Rectal smooth muscle tissue (tissue), 1 donor: ENCODE measurements around the gene RNASET2.

Source experiments
- H3K27ac ChIP-seq: one replicate; pipeline ENCODE4 v1.7.0; 2013; ENCODE audit warnings: low read depth, low read length, inconsistent platforms
- H3K27me3 ChIP-seq: one replicate; pipeline ENCODE4 v1.7.0; 2013; ENCODE audit warnings: low read length; ENCODE audit not compliant: control insufficient read depth, insufficient read depth
- H3K36me3 ChIP-seq: one replicate; pipeline ENCODE4 v1.7.0; 2013; ENCODE audit warnings: low read length; ENCODE audit not compliant: control insufficient read depth, insufficient read depth
- H3K4me1 ChIP-seq: one replicate; pipeline ENCODE4 v1.7.0; 2013; ENCODE audit warnings: low read length; ENCODE audit not compliant: control insufficient read depth, insufficient read depth
- H3K4me3 ChIP-seq: one replicate; pipeline ENCODE4 v1.7.0; 2013; ENCODE audit warnings: low read length
- H3K9ac ChIP-seq: one replicate; pipeline ENCODE4 v1.7.0; 2013; ENCODE audit warnings: low read length

Gene RNASET2, protein sequence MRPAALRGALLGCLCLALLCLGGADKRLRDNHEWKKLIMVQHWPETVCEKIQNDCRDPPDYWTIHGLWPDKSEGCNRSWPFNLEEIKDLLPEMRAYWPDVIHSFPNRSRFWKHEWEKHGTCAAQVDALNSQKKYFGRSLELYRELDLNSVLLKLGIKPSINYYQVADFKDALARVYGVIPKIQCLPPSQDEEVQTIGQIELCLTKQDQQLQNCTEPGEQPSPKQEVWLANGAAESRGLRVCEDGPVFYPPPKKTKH

DNA sequence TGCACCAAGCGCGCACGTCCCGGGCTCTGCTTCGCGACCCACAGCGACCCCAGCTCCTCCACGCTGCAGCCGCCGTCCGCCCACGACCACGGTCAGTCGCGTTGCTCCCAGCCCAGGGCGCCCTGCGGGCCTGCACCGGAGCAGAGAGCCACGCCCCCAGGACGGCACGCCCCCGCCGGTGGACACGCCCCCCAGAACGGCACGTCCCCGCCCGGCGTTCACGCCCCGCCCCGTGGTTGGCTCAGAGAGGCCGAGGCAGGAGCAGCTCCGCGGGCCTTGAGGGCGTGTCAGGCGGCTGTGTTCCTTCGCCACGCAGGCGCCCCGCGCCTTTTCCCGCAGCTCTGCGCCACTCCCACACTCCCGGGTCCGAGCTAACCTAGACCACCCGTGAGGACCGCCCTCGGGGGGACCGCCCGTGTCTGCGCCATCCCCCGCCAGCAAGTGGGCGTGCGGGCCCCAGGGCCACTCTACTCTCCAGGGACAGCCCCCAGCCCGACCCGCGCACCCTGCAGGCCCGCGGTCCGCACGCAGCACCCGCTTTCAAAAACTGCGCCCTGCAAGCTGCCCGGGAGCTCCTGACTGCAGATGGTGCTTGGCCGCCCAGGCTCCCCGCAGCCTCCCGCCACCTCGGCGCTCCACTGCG is at the start of gene RNASET2:
RNASET2 (minus strand) TSS at position 107 of the 643 bp plus-strand sequence. CDS start 368 bp downstream, outside the sequence.
- Histone ChIP-seq H3K4me3 (peak within 1 kb of the TSS; percentile 96), H3K9ac (peak within 1 kb of the TSS; percentile 83), H3K36me3 (peaks cover 3% of the 10 kb centered on the region), H3K27me3 (no peaks in the 10 kb centered on the region), H3K4me1 (peaks cover 5% of the 10 kb centered on the region), H3K27ac (peak within 1 kb of the TSS; percentile 89)

DNA sequence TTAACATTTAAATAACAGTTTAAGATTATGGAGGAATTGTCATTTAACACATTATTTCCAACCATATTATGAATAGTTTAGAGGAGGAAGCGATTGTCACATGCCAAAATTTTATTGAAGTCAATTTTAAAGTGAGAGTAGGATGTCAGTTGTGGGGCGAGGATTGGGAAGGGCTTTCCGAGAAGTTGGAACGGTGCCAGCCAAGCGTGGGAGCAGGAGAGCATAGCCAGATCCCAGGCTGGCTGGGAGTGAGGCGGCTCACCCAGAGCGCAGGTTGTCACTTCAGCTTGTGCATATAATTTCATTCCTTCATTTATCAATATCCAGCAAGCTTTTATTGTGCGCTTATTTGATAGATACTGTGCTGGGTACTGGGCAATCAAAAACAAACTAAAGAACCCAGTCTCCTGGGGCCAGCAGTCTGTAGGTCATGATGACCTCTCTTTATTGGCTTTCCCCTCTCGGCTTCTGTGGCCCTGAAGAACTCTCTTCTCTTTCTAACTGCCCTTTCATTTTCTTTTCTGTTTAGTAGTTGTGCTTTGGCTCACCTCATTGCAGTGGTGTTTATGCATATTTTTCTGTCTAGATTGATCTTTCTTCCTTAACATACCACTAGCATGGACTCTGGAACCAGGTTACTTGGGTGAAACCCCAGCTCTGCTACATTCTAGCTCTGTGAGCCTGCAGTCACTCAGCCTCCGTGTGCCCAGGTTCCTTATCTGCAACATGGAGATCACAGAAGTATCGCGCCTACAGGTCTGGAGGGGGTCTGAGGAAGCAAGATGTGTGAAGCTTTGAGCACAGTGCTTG is 49.2 kb upstream of the RNASET2 start:
- Histone ChIP-seq H3K27ac (no peak overlapping the region), H3K9ac (no peak overlapping the region)

DNA sequence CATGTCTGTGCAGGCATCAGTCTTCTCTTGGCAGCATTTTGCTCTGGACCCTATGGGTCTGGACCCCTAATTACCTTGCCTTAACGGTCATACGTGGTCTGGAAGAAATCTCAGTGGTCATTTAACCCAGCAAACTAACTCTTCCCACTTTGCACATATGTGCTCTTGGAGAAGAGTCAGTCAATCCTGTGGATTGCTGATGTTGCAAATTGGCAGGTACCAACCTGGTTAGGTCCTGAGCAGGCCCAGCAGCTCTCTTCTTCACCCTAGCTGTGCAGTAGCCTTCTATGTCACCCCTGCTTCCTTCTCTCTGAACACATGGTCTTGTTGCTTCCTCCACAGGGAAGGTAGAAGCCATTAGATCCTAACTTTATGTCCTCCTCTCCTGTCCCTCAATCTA is 44.4 kb upstream of the RNASET2 start:
- H3K9ac ChIP-seq = no peak overlapping the region
- no peak overlapping the region for H3K4me3 ChIP-seq
- H3K27me3 ChIP-seq = no peaks in the 10 kb centered on the region
- no peak overlapping the region for H3K27ac ChIP-seq
- H3K36me3 ChIP-seq = peaks cover 2% of the 10 kb centered on the region
- H3K4me1 ChIP-seq = peaks cover 6% of the 10 kb centered on the region

More for the DNA sequence above, 49.2 kb upstream of the RNASET2 start:
- Histone ChIP-seq H3K4me3 (no peak overlapping the region), H3K27me3 (no peaks in the 10 kb centered on the region), H3K4me1 (peaks cover 3% of the 10 kb centered on the region), H3K36me3 (peaks cover 2% of the 10 kb centered on the region)

DNA sequence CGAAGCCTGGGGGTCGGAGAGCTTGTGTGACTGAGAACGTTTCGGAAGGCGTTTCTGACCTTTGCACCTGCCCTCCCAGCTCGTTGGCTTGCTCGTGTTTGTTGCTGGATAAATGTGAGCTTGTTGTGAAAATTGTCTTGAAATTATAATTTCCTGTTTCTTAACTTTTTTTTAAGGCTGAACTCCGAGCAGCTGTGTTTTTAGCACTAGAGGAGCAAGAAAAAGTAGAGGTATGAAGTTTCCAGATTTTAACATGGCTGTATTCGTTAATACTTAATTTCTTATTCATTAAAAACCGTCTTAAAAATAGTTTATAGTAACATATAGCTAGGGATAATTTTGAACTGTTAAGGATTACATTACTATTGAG is 43.5 kb upstream of the RNASET2 start:
- Histone ChIP-seq H3K9ac (no peak overlapping the region), H3K27ac (no peak overlapping the region), H3K27me3 (no peaks in the 10 kb centered on the region), H3K4me3 (peak overlapping the region; percentile 87), H3K4me1 (peaks cover 2% of the 10 kb centered on the region), H3K36me3 (peaks cover 2% of the 10 kb centered on the region)

DNA sequence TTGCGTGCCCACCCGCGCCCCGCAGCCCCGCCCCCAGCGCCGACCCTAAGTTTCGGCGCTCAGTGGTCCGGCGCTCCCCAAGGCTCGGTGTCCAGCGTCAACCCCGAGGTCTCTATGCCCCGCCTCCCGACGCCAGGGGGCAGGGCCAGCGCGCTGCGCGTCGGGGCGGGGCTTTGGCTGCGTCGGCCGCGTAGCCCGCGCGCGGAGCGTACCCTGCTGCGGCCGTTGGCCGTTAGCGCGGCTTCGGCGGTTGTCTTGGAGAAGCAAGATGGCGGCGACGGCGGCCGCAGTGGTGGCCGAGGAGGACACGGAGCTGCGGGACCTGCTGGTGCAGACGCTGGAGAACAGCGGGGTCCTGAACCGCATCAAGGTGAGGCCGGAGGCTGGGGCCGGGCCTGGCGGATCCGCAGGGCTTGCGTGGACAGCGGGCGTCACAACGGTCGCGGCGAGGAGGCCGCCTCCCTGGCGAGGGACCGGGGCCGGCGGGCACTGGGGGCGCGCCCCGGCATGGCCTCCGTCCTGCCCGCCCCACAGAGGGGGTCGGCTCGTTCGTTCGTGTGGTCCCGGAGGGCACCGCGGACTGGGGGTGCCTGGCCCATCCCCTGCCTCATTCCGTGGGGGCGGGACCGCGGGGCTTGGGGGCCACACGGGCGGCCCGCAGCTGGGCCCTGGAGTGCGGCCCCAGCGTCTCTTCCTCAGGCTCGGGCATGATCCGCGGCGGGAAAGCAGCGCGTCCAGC is 43.0 kb upstream of the RNASET2 start, which contains the start of gene CEP43:
CEP43 (plus strand) TSS at position 253 of the 739 bp plus-strand sequence; CDS start at position 269, 16 bp downstream.
- Histone ChIP-seq H3K27me3 (no peaks in the 10 kb centered on the region), H3K27ac (peak within 1 kb of the TSS; percentile 41), H3K36me3 (no peaks in the 10 kb centered on the region), H3K4me1 (peaks cover 2% of the 10 kb centered on the region), H3K9ac (peak within 1 kb of the TSS; percentile 58), H3K4me3 (peak within 1 kb of the TSS; percentile 89)

DNA sequence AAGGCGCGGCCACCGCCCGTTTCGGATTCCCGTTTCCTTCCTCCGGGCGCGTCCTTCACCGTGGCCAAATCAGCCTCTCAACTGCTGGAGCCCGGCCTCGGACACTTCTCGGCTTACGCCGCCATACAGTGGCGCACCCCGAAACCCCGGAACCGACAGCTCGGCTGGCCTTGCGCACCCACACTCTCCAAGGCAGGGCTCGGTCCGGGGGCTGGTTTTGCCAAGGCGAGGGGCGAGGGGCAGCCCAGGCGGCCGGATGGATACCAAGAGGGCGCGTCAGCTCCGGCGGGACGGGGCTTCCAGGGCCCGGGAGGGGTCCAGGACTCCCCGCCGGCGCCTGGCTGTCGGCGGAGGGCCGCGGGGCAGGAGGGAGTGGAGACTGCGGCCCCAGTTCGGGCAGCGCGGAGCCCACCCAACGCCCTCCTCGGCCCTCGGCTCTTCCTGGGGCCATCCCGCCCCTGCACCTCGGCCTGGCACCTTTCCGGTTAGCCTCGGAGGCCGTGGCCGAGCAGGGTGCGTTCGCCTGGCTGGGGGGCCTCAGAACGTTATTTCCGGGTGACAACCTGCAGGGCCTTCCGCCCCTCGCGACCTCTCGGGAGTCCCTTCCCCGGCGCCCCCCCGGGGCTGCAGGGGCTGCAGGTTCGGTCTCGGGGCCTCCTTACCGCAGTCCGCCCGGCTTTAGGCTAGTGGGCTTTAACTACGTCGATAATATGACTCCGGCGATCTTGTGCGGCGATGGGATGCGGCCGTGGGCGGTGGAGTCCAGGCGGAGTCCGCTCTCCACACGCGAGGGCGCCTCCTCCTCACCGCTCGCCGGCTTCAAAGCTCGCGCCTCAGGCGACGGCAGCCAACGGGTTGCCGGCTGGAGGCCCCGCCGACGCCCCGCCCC is 42.1 kb upstream of the RNASET2 start:
- Histone ChIP-seq H3K27me3 (no peaks in the 10 kb centered on the region), H3K4me3 (peak overlapping the region; percentile 89), H3K27ac (peak overlapping the region; percentile 41), H3K4me1 (peaks cover 2% of the 10 kb centered on the region), H3K36me3 (no peaks in the 10 kb centered on the region), H3K9ac (peak overlapping the region; percentile 58)

DNA sequence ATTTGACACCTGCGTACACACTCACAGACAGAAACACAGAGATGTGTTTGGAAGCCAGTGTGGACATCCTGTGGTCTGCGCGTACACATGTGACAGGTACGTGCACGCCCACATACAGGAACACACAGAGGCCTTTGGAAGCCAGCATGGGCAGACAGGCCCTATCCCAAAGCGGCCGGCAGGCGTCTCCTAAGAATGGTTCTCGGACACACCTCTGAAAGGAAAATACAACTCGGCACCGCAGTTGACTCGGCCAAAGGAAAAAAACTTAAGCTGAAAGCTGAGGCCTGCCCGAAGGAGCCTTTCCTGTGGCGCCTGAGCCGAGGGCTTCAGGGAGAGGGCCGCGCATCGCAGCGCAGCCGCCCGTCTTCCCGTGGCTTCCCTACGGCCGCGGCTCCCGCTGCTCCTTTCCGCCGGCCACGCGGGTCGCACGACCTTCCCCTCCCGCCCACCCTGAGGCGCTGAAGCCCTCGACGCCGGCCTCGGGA is 41.5 kb upstream of the RNASET2 start:
- Histone ChIP-seq H3K27ac (no peak overlapping the region), H3K9ac (no peak overlapping the region), H3K27me3 (no peaks in the 10 kb centered on the region), H3K4me3 (peak overlapping the region; percentile 89), H3K36me3 (no peaks in the 10 kb centered on the region), H3K4me1 (peaks cover 2% of the 10 kb centered on the region)

DNA sequence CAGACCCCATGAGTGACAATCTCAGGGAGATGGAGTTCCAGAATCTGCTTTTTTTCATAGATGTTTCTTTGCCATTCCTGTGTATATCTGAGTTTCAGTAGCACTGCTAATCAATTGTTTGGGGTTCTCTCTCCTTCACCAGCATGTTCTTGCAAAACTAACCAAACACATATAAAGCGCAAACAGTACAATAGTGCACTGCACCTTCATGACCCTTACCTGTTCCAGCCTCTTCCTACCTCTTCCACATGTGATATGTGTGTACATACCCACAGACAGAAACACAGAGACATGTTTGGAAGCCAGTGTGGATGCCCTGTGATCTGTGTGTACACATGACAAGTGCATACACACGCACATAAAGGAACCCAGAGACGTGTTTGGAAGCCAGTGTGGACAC is 41.0 kb upstream of the RNASET2 start:
- H3K4me3 ChIP-seq = no peak overlapping the region
- H3K4me1 ChIP-seq = peaks cover 2% of the 10 kb centered on the region
- no peak overlapping the region for H3K27ac ChIP-seq
- H3K27me3 ChIP-seq = no peaks in the 10 kb centered on the region
- no peak overlapping the region for H3K9ac ChIP-seq
- no peaks in the 10 kb centered on the region for H3K36me3 ChIP-seq

DNA sequence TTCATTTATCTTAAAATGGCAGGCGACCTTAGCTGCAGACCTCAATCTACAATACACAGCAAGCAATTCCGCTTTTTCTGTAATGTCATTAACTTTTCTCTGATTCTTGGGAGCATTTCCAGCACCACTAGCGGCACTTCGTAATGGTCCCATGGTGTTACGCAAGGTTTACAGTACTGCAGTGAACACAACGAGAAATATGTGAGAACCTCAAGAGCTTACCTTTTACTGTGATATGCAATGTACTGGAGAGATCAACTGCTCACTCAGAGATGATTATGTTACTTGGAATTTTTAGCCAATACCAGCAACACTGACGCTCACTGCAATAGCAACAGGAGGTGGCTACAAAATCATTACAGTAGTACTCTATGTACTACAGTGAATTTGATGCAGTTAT is 40.1 kb upstream of the RNASET2 start:
- H3K36me3 ChIP-seq = no peaks in the 10 kb centered on the region
- no peaks in the 10 kb centered on the region for H3K27me3 ChIP-seq
- H3K4me1 ChIP-seq = peaks cover 2% of the 10 kb centered on the region
- no peak overlapping the region for H3K9ac ChIP-seq
- H3K4me3 ChIP-seq = no peak overlapping the region
- H3K27ac ChIP-seq = no peak overlapping the region

DNA sequence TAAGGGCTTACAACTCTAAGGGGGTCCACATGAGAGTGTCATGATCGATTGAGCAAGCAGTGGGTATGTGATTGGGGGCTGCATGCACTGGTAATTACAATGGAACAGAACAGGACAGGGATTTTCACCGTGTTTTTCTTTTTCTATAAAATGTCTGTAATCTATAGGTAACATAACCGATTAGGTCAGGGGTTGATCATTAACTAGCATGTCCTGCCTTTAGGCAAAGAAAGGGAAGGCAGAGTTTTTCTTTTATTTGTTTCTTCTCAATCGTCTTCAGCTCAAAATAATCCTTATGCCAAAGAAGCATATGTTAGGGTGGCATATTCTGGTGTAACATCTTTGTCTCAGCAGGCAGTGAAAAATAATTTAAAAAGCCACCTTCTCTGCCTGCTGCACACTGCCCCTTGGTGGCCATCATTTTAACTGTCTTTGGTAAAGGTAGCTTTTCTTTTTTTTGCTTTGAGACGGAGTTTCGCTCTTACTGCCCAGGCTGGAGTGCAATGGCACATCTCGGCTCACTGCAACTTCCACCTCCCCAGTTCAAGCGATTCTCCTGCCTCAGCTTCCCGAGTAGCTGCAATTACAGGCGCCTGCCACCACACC is 33.2 kb upstream of the RNASET2 start:
- H3K9ac ChIP-seq = no peak overlapping the region
- no peaks in the 10 kb centered on the region for H3K27me3 ChIP-seq
- no peak overlapping the region for H3K4me3 ChIP-seq
- H3K36me3 ChIP-seq = no peaks in the 10 kb centered on the region
- no peak overlapping the region for H3K27ac ChIP-seq
- H3K4me1 ChIP-seq = peaks cover 2% of the 10 kb centered on the region

DNA sequence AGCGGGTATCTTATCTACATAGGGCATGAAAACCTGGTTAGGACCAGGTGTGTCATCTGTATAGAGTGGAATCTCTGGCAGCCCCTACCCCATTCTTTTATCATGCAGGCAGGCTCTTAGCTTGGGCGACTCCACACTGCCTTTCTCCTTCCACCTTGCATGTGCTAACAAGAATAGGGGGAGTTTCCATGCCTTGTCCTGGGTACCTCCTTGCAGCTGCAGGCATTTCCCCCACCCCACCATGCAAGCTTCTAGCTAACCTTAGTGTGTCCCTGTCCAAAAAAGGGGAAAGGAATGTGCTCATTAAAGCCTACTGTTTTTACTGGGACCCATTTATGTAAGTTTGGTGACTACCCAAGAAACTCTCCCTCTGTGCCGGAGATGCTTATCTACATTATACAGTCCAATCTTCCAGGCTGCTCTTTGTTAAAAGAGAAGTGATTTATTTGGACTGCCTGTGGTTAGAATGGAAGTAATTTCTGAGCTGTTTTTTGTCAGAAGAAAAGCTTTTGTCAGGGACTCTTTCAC is 32.4 kb upstream of the RNASET2 start:
- H3K4me3 ChIP-seq = no peak overlapping the region
- no peaks in the 10 kb centered on the region for H3K27me3 ChIP-seq
- H3K4me1 ChIP-seq = peaks cover 2% of the 10 kb centered on the region
- H3K27ac ChIP-seq = no peak overlapping the region
- H3K36me3 ChIP-seq = no peaks in the 10 kb centered on the region
- no peak overlapping the region for H3K9ac ChIP-seq
